ENCODE data around the gene TNFRSF1B. TPM values are rescaled to one million over a fixed set of nuclear protein-coding genes. Genes with fewer than 3 reads are reported as not detected.

Gene TNFRSF1B
- total and polyA plus RNA-seq, 9 of the 15 experiments (the other 6 are each of a cell fraction or from before 2014, with no cell fraction given), result 8.8 to 91.3 (median 36.0) TPM

- TF ChIP-seq TRIM25 (IDR thresholded peaks at IDR 0.05; ENCODE audit: borderline replicate concordance) (no peak), TFAM (CRISPR knock-in tag; conservative IDR thresholded peaks at IDR 0.05) (no peak), CREB5 (CRISPR knock-in tag; IDR thresholded peaks at IDR 0.05) (no peak), NFE2L1 (tag; IDR thresholded peaks at IDR 0.05; ENCODE audit: borderline replicate concordance, low read depth) (no peak), HNRNPUL1 (IDR thresholded peaks at IDR 0.05; ENCODE audit: low read length) (no peak), ZNF444 (CRISPR knock-in tag; IDR thresholded peaks at IDR 0.05) (no peak), TSHZ1 (CRISPR knock-in tag; IDR thresholded peaks at IDR 0.05) (no peak)
Measured at GRCh38 chr1:12129624-12130023, 37.2 kb upstream of the TNFRSF1B start (continued).
